Endothelial cell of umbilical vein (primary cell): ENCODE measurements around the gene LRRC28. TPM values are rescaled to one million over a fixed set of nuclear protein-coding genes. Genes with fewer than 3 reads are reported as not detected.

Experiments used
- Bru-seq: library from RNA; stranded (reverse); fragments of 400-500 nt; gene quantifications from one replicate; lab custom pipeline; 2021; lab: Mats Ljungman, UMichigan
- BruChase-seq, 2 experiments: library from RNA; stranded (reverse); fragments of 400-500 nt; gene quantifications; one replicate each; lab custom pipeline; 2021; lab: Mats Ljungman, UMichigan
- BruUV-seq: library from RNA; stranded (reverse); fragments of 400-500 nt; replicated peaks from 2 replicates; lab custom pipeline; 2021; lab: Mats Ljungman, UMichigan
- CTCF ChIA-PET: fragments of 300-600, 350-600 bp; sonication (Branson Sonifier 250); formaldehyde crosslinking; loops from one replicate; lab custom pipeline; 2021; ENCODE audit warnings: antibody characterized with exemption, inconsistent platforms; lab: Charles Lee
- POLR2A ChIA-PET: fragments of 300-600, 350-600 bp; sonication (Branson Sonifier 250); formaldehyde crosslinking; loops from one replicate; lab custom pipeline; 2021; ENCODE audit warnings: antibody characterized with exemption, inconsistent platforms; lab: Charles Lee
- DNase-seq: peaks from one replicate; pipeline ENCODE4 v3.0.0-alpha.2; 2011; ENCODE audit warnings: low read depth, low spot score
- FAIRE-seq: peaks from 2 replicates; lab custom pipeline; 2011; peaks lifted over from hg19 to GRCh38; lab: Jason Lieb, UNC
- H2AFZ ChIP-seq: 2 replicates; pipeline ENCODE4 v1.6.0; 2012; ENCODE audit warnings: low read depth, low read length, control low read depth, inconsistent platforms
- H3K27ac ChIP-seq: 2 replicates; pipeline ENCODE4 v1.5.1; 2011; ENCODE audit warnings: low read depth, mild to moderate bottlenecking, control low read depth, low read length, moderate library complexity; ENCODE audit not compliant: insufficient read depth
- H3K27me3 ChIP-seq, 2 experiments: 2 replicates each; pipeline versions ENCODE4 v1.6.0 to v1.6.1; 2011; ENCODE audit warnings: low read length in 2 of 2, mixed read lengths in 1 of 2; ENCODE audit not compliant: control insufficient read depth in 2 of 2, insufficient read depth in 2 of 2
- H3K36me3 ChIP-seq, 2 experiments: 2 replicates in 1 of 2; 3 replicates in 1 of 2; pipeline ENCODE4 v1.5.1; 2011; ENCODE audit warnings: low read length in 2 of 2, mild to moderate bottlenecking in 1 of 2, moderate library complexity in 1 of 2; ENCODE audit not compliant: control insufficient read depth in 2 of 2, insufficient read depth in 2 of 2; ENCODE audit errors: extremely low read depth in 1 of 2
- H3K4me1 ChIP-seq: 3 replicates; pipeline ENCODE4 v1.5.1; 2011; ENCODE audit warnings: mild to moderate bottlenecking, low read length; ENCODE audit not compliant: control insufficient read depth, insufficient read depth; ENCODE audit errors: extremely low read depth
- H3K4me2 ChIP-seq: 2 replicates; pipeline ENCODE4 v1.6.1; 2011; ENCODE audit warnings: low read length, control low read depth, mixed read lengths; ENCODE audit not compliant: insufficient read depth
- H3K4me3 ChIP-seq, 3 experiments: fragments of 200-600 bp in 1 of 3; sonication (generic), shearing (Covaris generic) in 1 of 3; replicated peaks in 1 of 3; 2 replicates each; pipeline ENCODE4 v1.5.1; 2011 to 2016; ENCODE audit warnings: control low read depth in 3 of 3, low read length in 3 of 3, mild to moderate bottlenecking in 2 of 3, inconsistent platforms in 1 of 3, low read depth in 1 of 3, moderate library complexity in 1 of 3; ENCODE audit not compliant: insufficient read depth in 1 of 3
- H3K79me2 ChIP-seq: 2 replicates; pipeline ENCODE4 v1.6.0; 2012; ENCODE audit warnings: low read length, inconsistent platforms; ENCODE audit not compliant: control insufficient read depth, insufficient read depth
- H3K9ac ChIP-seq: replicated peaks from 2 replicates; pipeline ENCODE3; 2011; ENCODE audit warnings: low read length, control low read depth; ENCODE audit not compliant: insufficient read depth; ENCODE audit errors: extremely low read depth
- H3K9me1 ChIP-seq: replicated peaks from 3 replicates; pipeline ENCODE4 v1.6.0; 2011; ENCODE audit warnings: mild to moderate bottlenecking, low read length; ENCODE audit not compliant: control insufficient read depth, insufficient read depth; ENCODE audit errors: extremely low read depth
- H3K9me3 ChIP-seq: replicated peaks from 2 replicates; pipeline ENCODE4 v1.5.1; 2012; ENCODE audit warnings: low read length, inconsistent platforms; ENCODE audit not compliant: control insufficient read depth, insufficient read depth
- H4K20me1 ChIP-seq: replicated peaks from 2 replicates; pipeline ENCODE3; 2011; ENCODE audit warnings: mild to moderate bottlenecking, low read length; ENCODE audit not compliant: control insufficient read depth, insufficient read depth; ENCODE audit errors: extremely low read depth
- EZH2 ChIP-seq: IDR thresholded peaks from 2 replicates; pipeline ENCODE4 v1.6.1; 2012; ENCODE audit warnings: borderline replicate concordance, low read depth, mild to moderate bottlenecking, moderate library complexity, low read length, inconsistent platforms; ENCODE audit not compliant: severe bottlenecking
- FOS ChIP-seq: IDR thresholded peaks from 2 replicates; pipeline ENCODE4 v1.6.1; 2011; ENCODE audit warnings: mild to moderate bottlenecking, low read length, moderate library complexity, borderline replicate concordance; ENCODE audit not compliant: insufficient read depth
- MYC ChIP-seq: IDR thresholded peaks from one replicate; pipeline ENCODE4 v1.6.1; 2011; ENCODE audit warnings: mild to moderate bottlenecking, low read depth, low read length
- POLR2A ChIP-seq: IDR thresholded peaks from 2 replicates; pipeline ENCODE4 v1.6.1; 2012; ENCODE audit warnings: low read depth, mild to moderate bottlenecking, control low read depth, low read length
- POLR2AphosphoS5 ChIP-seq: IDR thresholded peaks from 2 replicates; pipeline ENCODE4 v1.6.1; 2012; ENCODE audit warnings: low read depth, mild to moderate bottlenecking, control low read depth, low read length, moderate library complexity; ENCODE audit not compliant: insufficient read depth
- dilution Hi-C: fragments of 300-500 bp; cut with MboI; formaldehyde crosslinking; loops from one replicate; pipeline ENCODE4 v1.15.0; 2019; ENCODE audit warnings: low sequenced_read_pairs; ENCODE audit not compliant: extremely low pct_ligation_motif_present
- intact Hi-C: fragments of 100-400 bp; cut with micrococcal nuclease; formaldehyde crosslinking; loops from one replicate; pipeline ENCODE4 v1.10.0; 2022
- long read RNA-seq: library from polyadenylated mRNA; stranded (forward); transcript quantifications from one replicate; pipeline ENCODE4 v2.0.0, GENCODE V29; 2021
- polyA minus RNA-seq, 3 experiments: library from RNA; depleted of rRNA, polyadenylated mRNA; stranded (reverse); fragments of >200 nt; gene quantifications; 1 replicate in 1 of 3; 2 replicates in 2 of 3; pipeline ENCODE4 v1.2.3, GENCODE V29; 2011
- polyA plus RNA-seq, 4 experiments: library from polyadenylated mRNA; depleted of rRNA in 3 of 4; stranded (reverse) in 3 of 4; unstranded in 1 of 4; fragments of >200 nt; gene quantifications; 2 replicates each; pipeline versions ENCODE4 v1.2.1 to v1.2.3, GENCODE V29; 2011 to 2012; ENCODE audit warnings: missing spikeins in 1 of 4
- total RNA-seq: library from RNA; stranded (reverse); gene quantifications from 2 replicates; pipeline ENCODE4 v1.2.3, GENCODE V29; 2021
- TF ChIP-seq, protein P1 (sequence below): IDR thresholded peaks from 2 replicates; pipeline ENCODE4 v1.6.1; 2011; ENCODE audit not compliant: insufficient read depth, insufficient read length

The LRRC28 gene
- total RNA-seq, result 19.6 and 22.4 TPM in 2 replicates
- 26.7 and 27.8 TPM in 2 replicates for polyA plus RNA-seq
- 26.0 TPM in 2 replicates for polyA plus RNA-seq (2011; cell fraction: cytosol; rRNA removed)
- polyA plus RNA-seq (2011; cell fraction: nucleus; rRNA removed), result 22.9 and 23.9 TPM in 2 replicates
- 17.3 and 21.0 TPM in 2 replicates for polyA plus RNA-seq (2012)
- polyA minus RNA-seq, result 46.6 and 47.2 TPM in 2 replicates
- polyA minus RNA-seq (2011; cell fraction: cytosol; rRNA and poly(A)+ RNA removed), result 2.6 TPM
- 57.0 and 84.0 TPM in 2 replicates for polyA minus RNA-seq (2011; cell fraction: nucleus; rRNA and poly(A)+ RNA removed)
- percentile 62 among the genes with signal in this experiment for Bru-seq, nascent RNA
- percentile 53 among the genes with signal in this experiment for BruChase-seq, experiment 1, labeled RNA remaining after a 6-hour chase
- BruChase-seq, experiment 2, labeled RNA remaining after a 2-hour chase, result percentile 55 among the genes with signal in this experiment
- long read RNA-seq, full-length matches to known transcripts, result 15 of 27 reads
- long read RNA-seq, partial matches to known transcripts, result 2 of 27 reads
- long read RNA-seq, other reads (novel, unspliced or antisense), result 10 of 27 reads

DNA sequence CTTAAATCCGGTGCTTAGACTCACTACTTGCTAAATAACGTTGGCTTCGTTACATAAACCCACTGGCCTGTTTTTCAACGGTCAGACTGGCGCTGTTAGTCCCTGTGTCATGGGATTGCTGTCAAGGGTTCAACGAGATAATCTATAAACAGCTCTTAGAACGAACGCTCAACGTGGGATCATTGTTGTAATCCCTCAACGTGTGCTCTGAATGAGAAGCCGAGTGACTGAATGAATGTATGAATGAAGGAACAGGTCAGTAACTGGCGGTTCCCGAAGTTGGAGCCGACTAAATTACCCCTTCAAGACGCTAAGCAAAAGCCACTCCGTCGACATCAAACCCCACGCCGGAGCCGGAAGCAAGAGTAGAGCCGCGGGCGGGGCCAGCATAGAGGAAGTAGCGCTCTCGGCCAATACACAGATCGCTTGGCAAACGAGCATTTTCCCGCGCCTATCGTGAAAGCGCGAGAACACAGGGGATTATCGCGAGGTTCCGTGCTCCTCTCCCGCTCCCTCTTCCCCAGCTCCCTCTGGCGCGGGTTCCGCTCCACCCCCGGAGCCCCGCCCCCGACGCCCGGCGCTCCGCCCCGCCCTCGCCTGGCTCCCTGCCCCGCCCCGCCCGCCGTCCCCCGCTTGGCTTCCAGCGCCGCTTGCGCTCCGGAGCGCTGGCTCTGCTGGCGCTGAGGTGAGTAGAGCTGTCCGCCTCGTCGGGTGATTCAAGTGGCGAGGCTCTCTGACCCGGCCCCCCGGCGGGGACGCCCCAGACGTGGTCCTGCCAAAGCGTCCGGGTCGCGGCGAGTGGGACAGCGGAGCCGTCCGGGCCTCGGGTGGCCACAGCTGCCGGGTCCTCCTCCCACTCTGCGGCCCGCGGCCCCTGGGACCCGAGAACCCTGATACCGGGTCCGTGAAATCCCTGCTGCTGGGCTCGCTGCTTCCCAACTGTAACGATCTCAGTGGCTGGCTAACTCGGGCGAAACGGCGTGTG is at the start of gene LRRC28:
Gene LRRC28 (plus strand): TSS at position 625 of the 985 bp plus-strand sequence. CDS start 4,477 bp downstream, outside the sequence.
- ChIA-PET POLR2A (interaction anchor here (1.1 kb wide), 1 partner anchor 482 kb away, joined by 3 read pairs; the partner anchor contains the start of gene LYSMD4), CTCF (interaction anchor here (1.0 to 3.0 kb wide), 10 partner anchors 9 to 505 kb away, joined by 3 to 16 read pairs (median 4); partner anchors contain the start of gene SYNM)
- Histone ChIP-seq H3K9me1 (no peaks in the 10 kb centered on the region), H3K79me2 (peaks cover 24% of the 10 kb centered on the region), H3K36me3 (no peaks in the 10 kb centered on the region), H3K9me3 (no peaks in the 10 kb centered on the region), H2AFZ (peak within 1 kb of the TSS; percentile 79), H4K20me1 (no peaks in the 10 kb centered on the region), H3K4me2 (peak within 1 kb of the TSS; percentile 80), H3K9ac (peak within 1 kb of the TSS; percentile 97), H3K4me1 (peaks cover 30% of the 10 kb centered on the region), H3K27ac (peak within 1 kb of the TSS; percentile 89), H3K4me3 (peak within 1 kb of the TSS; percentile 77 to 100 (median 80)), H3K27me3 (no peaks in the 10 kb centered on the region)
- intact Hi-C loops (loop anchor here (1.0 to 2.0 kb wide), 3 partner anchors 127 to 457 kb away; no protein-coding TSS in a partner anchor), dilution Hi-C loops (no loop called here)
- FAIRE-seq, result peak; percentile 81
- DNase-seq, result peak; percentile 100
- BruUV-seq, result TSS peak; percentile 82
- TF ChIP-seq POLR2A (peak; percentile 89), FOS (no peak), MYC (no peak), POLR2AphosphoS5 (peak; percentile 93), EZH2 (no peak)
- TF ChIP-seq, protein P1, sequence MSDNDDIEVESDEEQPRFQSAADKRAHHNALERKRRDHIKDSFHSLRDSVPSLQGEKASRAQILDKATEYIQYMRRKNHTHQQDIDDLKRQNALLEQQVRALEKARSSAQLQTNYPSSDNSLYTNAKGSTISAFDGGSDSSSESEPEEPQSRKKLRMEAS, result peak; percentile 23
